Vagina (tissue), 2 donors: ENCODE results near the gene SERGEF. TPM values are rescaled to one million over a fixed set of nuclear protein-coding genes. Genes with fewer than 3 reads are reported as not detected.

Experiments used
- DNase-seq, 2 donors: peaks; one replicate each; pipeline ENCODE4 v3.0.0-alpha.2; 2017; ENCODE audit errors: extremely low spot score in 2 of 2
- H3K27ac ChIP-seq: fragments of 200-600 bp; sonication (generic); one replicate; pipeline ENCODE4 v1.5.1; 2019
- H3K27me3 ChIP-seq: fragments of 200-600 bp; sonication (generic); one replicate; pipeline ENCODE4 v1.5.1; 2019
- H3K36me3 ChIP-seq, 2 donors: fragments of 200-600 bp; sonication (generic); one replicate each; pipeline ENCODE4 v1.5.1; 2017 to 2019
- H3K4me1 ChIP-seq: fragments of 200-600 bp; sonication (generic); one replicate; pipeline ENCODE4 v1.5.1; 2019
- H3K4me3 ChIP-seq, 2 donors: fragments of 200-600 bp; sonication (generic); 1 replicate in 1 of 2; 2 replicates in 1 of 2; pipeline ENCODE4 v1.5.1; 2016 to 2019
- H3K9me3 ChIP-seq: fragments of 200-600 bp; sonication (generic); one replicate; pipeline ENCODE4 v1.5.1; 2019
- POLR2A ChIP-seq, 2 donors: fragments of 450-650 bp; IDR thresholded peaks; one replicate each; pipeline ENCODE4 v1.6.1; 2017; ENCODE audit warnings: antibody characterized with exemption in 2 of 2, mild to moderate bottlenecking in 2 of 2, moderate library complexity in 2 of 2
- POLR2AphosphoS5 ChIP-seq, 2 donors: sonication (generic); formaldehyde crosslinking; IDR thresholded peaks; one replicate each; pipeline ENCODE4 v1.9.0; 2017; ENCODE audit warnings: antibody characterized with exemption in 2 of 2, mild to moderate bottlenecking in 2 of 2, low read depth in 1 of 2; ENCODE audit not compliant: insufficient read depth in 1 of 2
- intact Hi-C: fragments of 100-400 bp; cut with DNase I; formaldehyde crosslinking; loops from one replicate; pipeline ENCODE4 v1.15.1; 2023
- total RNA-seq: library from RNA; depleted of rRNA; stranded (reverse); fragments of >200 nt; gene quantifications from one replicate; pipeline ENCODE4 v1.2.3, GENCODE V29; 2016
- TF ChIP-seq, protein P1 (sequence below), 3 experiments: fragments of 450-650 bp in 2 of 3; fragments of 200-600 bp in 1 of 3; sonication (generic) in 1 of 3; IDR thresholded peaks; one replicate each; pipeline ENCODE4 v1.5.1; 2017 to 2019; ENCODE audit warnings: antibody characterized with exemption in 3 of 3, mild to moderate bottlenecking in 2 of 3, moderate library complexity in 2 of 3

Gene SERGEF
- total RNA-seq, 1 donor from 2014 or later: 30.7 TPM

DNA sequence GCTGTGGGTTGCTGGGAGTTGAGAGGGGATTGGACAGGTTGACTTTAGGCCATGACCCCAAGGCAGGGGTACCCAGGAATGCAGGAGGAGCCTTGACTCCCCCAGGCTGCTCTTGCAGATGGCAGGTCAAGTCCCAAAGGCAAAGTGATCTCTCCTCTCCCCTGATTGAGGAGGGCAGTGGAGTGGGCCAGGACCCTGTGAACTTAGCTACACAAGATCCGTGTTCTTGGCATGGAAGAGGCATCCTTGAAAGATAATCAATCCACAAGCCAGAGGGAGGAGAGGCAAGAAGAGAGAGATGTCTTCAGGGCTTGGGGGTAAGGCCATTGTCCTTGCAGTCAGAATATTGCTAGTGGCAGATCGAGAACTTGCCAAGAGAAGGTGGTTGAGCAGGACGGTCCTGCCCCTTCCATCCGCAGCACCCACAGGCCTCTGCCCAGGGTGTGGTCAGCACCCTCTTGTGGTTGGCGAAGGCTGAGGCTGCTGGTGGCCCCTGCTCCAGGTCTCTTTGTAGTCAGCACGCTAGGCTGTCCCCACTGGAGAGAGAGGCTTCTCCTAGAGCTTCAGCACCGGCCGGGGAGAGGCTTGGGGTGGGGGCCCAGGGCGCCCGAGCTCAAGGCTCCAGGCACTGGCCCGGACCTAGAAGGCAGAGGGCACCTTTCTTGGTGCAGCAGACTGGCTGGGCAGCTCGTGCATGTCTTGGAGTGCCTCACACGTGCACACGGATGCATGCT lies 232.8 kb downstream of the SERGEF start:
- Histone ChIP-seq H3K9me3 (no peaks in the 10 kb centered on the region), H3K36me3 (no peaks in the 10 kb centered on the region), H3K4me1 (no peaks in the 10 kb centered on the region), H3K27ac (no peak overlapping the region), H3K4me3 (no peak overlapping the region), H3K27me3 (no peaks in the 10 kb centered on the region)
- TF ChIP-seq, protein P1, sequence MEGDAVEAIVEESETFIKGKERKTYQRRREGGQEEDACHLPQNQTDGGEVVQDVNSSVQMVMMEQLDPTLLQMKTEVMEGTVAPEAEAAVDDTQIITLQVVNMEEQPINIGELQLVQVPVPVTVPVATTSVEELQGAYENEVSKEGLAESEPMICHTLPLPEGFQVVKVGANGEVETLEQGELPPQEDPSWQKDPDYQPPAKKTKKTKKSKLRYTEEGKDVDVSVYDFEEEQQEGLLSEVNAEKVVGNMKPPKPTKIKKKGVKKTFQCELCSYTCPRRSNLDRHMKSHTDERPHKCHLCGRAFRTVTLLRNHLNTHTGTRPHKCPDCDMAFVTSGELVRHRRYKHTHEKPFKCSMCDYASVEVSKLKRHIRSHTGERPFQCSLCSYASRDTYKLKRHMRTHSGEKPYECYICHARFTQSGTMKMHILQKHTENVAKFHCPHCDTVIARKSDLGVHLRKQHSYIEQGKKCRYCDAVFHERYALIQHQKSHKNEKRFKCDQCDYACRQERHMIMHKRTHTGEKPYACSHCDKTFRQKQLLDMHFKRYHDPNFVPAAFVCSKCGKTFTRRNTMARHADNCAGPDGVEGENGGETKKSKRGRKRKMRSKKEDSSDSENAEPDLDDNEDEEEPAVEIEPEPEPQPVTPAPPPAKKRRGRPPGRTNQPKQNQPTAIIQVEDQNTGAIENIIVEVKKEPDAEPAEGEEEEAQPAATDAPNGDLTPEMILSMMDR (IDR thresholded peaks at IDR 0.05): no peak
- TF ChIP-seq POLR2AphosphoS5 (IDR thresholded peaks at IDR 0.05; ENCODE audit: insufficient read depth in 1 of 2, low read depth in 1 of 2) (no peak), POLR2A (IDR thresholded peaks at IDR 0.05) (no peak)
- intact Hi-C loops: no loop called here
- no peak for DNase-seq

DNA sequence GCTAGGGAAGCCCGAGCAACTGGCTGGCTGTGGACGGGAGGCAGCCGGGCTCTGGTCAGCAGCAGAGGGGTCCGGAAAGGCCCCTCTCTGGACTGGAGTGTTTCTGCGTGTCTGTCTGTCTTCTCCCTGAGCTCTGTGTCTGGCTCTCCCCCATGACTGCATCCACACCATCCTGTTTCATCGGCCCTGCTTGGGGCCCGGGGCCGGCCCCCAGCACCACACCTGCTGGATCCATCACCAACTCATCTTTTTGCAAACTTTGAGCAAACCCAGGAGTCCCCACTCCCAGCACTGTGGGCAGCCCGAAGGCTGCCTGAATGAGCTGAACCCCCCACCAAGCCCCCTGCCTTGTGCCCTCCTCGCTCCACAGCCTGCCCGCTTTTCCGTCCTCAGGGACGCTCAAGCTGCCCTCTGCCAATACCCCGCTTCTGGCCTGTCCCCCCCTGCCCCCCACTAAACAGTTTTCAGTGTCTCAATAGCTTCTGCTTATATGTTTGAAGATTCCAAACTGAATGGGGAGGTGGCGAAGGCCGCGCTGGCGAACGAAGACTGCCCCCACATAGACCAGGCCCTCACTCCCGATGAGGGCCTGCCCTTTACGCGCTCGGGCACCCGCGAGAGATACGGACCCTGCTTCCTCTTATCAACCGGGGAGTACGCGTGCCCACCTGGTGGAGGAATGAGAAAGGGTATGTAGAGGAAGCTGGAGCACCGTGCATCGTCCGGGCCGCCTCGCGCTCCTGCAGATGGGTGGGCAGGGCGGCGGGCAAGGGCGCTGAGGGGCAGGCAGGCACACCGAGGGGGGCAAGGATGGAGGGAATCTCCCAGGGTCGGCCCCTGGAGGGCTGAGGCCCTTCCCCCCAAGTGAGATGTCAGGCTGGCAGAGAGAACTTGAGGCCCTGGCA lies 233.6 kb downstream of the SERGEF start:
- TF ChIP-seq POLR2AphosphoS5 (IDR thresholded peaks at IDR 0.05; ENCODE audit: insufficient read depth in 1 of 2, low read depth in 1 of 2) (no peak), POLR2A (IDR thresholded peaks at IDR 0.05) (no peak)
- TF ChIP-seq, protein P1 (IDR thresholded peaks at IDR 0.05): no peak
- no peaks in the 10 kb centered on the region for H3K9me3 ChIP-seq
- H3K4me3 ChIP-seq: no peak overlapping the region
- H3K4me1 ChIP-seq: no peaks in the 10 kb centered on the region
- no peak overlapping the region for H3K27ac ChIP-seq
- intact Hi-C loops: no loop called here
- H3K27me3 ChIP-seq: no peaks in the 10 kb centered on the region
- DNase-seq: no peak
- no peaks in the 10 kb centered on the region for H3K36me3 ChIP-seq

DNA sequence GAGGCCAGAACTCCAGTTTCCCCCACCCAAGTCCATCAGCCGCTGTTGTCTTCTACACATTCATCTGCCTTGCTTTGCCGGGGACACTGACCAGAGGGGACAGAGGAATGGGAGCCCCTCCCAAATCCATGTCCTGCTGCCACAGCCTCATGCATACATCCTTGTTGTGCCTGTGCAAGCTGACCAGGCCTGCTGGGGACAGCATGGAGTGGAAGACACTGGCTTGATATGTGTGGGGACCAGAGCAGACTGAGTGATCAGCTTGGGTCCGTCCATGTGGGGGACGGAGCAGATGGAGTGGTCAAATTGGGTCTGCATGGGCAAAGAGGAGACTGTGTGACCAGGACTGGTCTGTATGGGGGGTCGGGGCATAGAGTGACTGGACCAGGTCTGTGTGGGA lies 234.5 kb downstream of the SERGEF start:
- Histone ChIP-seq H3K9me3 (no peaks in the 10 kb centered on the region), H3K27me3 (no peaks in the 10 kb centered on the region), H3K4me1 (no peaks in the 10 kb centered on the region), H3K4me3 (no peak overlapping the region), H3K27ac (no peak overlapping the region), H3K36me3 (no peaks in the 10 kb centered on the region)
- no peak for DNase-seq
- intact Hi-C loops: no loop called here
- TF ChIP-seq POLR2A (IDR thresholded peaks at IDR 0.05) (no peak), POLR2AphosphoS5 (IDR thresholded peaks at IDR 0.05; ENCODE audit: insufficient read depth in 1 of 2, low read depth in 1 of 2) (no peak)
- TF ChIP-seq, protein P1 (IDR thresholded peaks at IDR 0.05): no peak

DNA sequence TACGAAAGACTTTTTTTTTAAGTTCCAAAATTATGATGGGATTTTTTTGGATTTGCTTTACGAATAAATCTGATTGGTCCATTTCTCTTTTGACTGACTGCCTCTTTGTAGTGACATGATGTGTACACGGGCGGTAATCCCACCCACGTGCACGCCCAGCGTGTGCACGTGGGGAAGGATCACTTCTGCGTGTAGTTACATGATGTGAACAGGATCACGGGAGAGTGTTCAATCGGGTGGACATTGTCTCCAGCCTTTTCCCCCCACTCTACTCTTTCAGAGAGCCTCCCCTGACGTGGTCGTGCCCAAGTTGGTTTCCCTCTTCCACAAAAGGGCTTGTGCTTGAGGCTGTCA lies 235.1 kb downstream of the SERGEF start:
- H3K27me3 ChIP-seq: no peaks in the 10 kb centered on the region
- H3K27ac ChIP-seq: no peak overlapping the region
- no peak for DNase-seq
- no peaks in the 10 kb centered on the region for H3K9me3 ChIP-seq
- H3K4me1 ChIP-seq: no peaks in the 10 kb centered on the region
- no peak overlapping the region for H3K4me3 ChIP-seq
- TF ChIP-seq POLR2AphosphoS5 (IDR thresholded peaks at IDR 0.05; ENCODE audit: insufficient read depth in 1 of 2, low read depth in 1 of 2) (no peak), POLR2A (IDR thresholded peaks at IDR 0.05) (no peak)
- TF ChIP-seq, protein P1 (IDR thresholded peaks at IDR 0.05): no peak
- intact Hi-C loops: no loop called here
- no peaks in the 10 kb centered on the region for H3K36me3 ChIP-seq
